CD4-positive, CD25-positive, alpha-beta regulatory T cell (primary cell): Measurements from ENCODE around the gene CNPY1. TPM values are rescaled to one million over a fixed set of nuclear protein-coding genes. Genes with fewer than 3 reads are reported as not detected.
A peak's percentile ranks its signal among the peaks of the same experiment; 100 is the strongest.

ENCODE experiments used
- ATAC-seq, 2 donors: fragments of 150-1000 bp; cut with Tn5 transposase; one replicate each; pipeline ENCODE4 v1.10.0; 2021; ENCODE audit warnings: low read depth in 2 of 2, moderate number of reproducible peaks in 2 of 2, moderate library complexity in 1 of 2
- DNase-seq, 3 donors: peaks; one replicate each; pipeline versions ENCODE4 v3.0.0 to v3.0.0-alpha.2; 2012 to 2022; ENCODE audit warnings: mixed read lengths in 1 of 3
- H3K27ac ChIP-seq: one replicate; pipeline ENCODE4 v1.7.0; 2013; ENCODE audit warnings: mild to moderate bottlenecking, low read length; ENCODE audit not compliant: insufficient read depth, poor library complexity, severe bottlenecking
- H3K27me3 ChIP-seq: one replicate; pipeline ENCODE4 v1.7.0; 2013; ENCODE audit warnings: low read length; ENCODE audit not compliant: control insufficient read depth, insufficient read depth
- H3K36me3 ChIP-seq: one replicate; pipeline ENCODE4 v1.7.0; 2013; ENCODE audit warnings: mild to moderate bottlenecking, low read length, moderate library complexity; ENCODE audit not compliant: control insufficient read depth, insufficient read depth
- H3K4me1 ChIP-seq: 2 replicates; pipeline ENCODE4 v1.7.0; 2013; ENCODE audit warnings: mild to moderate bottlenecking, low read length; ENCODE audit not compliant: insufficient read depth, control insufficient read depth, poor library complexity, severe bottlenecking
- H3K4me3 ChIP-seq: one replicate; pipeline ENCODE4 v1.7.0; 2013; ENCODE audit warnings: low read depth, mild to moderate bottlenecking, low read length, moderate library complexity
- H3K9me3 ChIP-seq, 2 experiments: 1 replicate in 1 of 2; 2 replicates in 1 of 2; pipeline ENCODE4 v1.7.0; 2013; ENCODE audit warnings: low read length in 2 of 2, mild to moderate bottlenecking in 1 of 2, moderate library complexity in 1 of 2; ENCODE audit not compliant: control insufficient read depth in 2 of 2
- H3K27ac Mint-ChIP-seq, 3 donors: one replicate each; pipeline ENCODE4 v1.8.0; 2020 to 2022; ENCODE audit warnings: mild to moderate bottlenecking in 3 of 3, mixed read lengths in 3 of 3, moderate library complexity in 2 of 3
- H3K27me3 Mint-ChIP-seq: one replicate; pipeline ENCODE4 v1.8.0; 2022; ENCODE audit warnings: mild to moderate bottlenecking, mixed read lengths
- H3K36me3 Mint-ChIP-seq: one replicate; pipeline ENCODE4 v1.8.0; 2020; ENCODE audit warnings: mixed read lengths
- H3K4me1 Mint-ChIP-seq, 4 donors: one replicate each; pipeline ENCODE4 v1.8.0; 2020 to 2022; ENCODE audit warnings: mixed read lengths in 4 of 4, mild to moderate bottlenecking in 1 of 4
- H3K4me3 Mint-ChIP-seq, 4 donors: one replicate each; pipeline ENCODE4 v1.8.0; 2020 to 2022; ENCODE audit warnings: mild to moderate bottlenecking in 4 of 4, mixed read lengths in 4 of 4, moderate library complexity in 3 of 4
- H3K9me3 Mint-ChIP-seq, 7 donors: one replicate each; pipeline ENCODE4 v1.8.0; 2020 to 2022; ENCODE audit warnings: mixed read lengths in 7 of 7, mild to moderate bottlenecking in 3 of 7, moderate library complexity in 2 of 7
- polyA plus RNA-seq, 4 donors: library from polyadenylated mRNA; unstranded; fragments of 300-500 nt; fragmentation: Illumina TruSeq; gene quantifications; one replicate each; pipeline ENCODE4 v1.2.3, GENCODE V29; 2021
- total RNA-seq: library from RNA; stranded (reverse); gene quantifications from one replicate; pipeline ENCODE4 v1.2.3, GENCODE V29; 2022

The CNPY1 gene
- total and polyA plus RNA-seq, 5 donors from 2014 or later = not detected

GRCh38 chr7:155464948-155465739 lies 81.2 kb downstream of the CNPY1 start:
- Mint-ChIP-seq H3K4me3 (no peak overlapping the region), H3K36me3 (no peaks in the 10 kb centered on the region), H3K27ac (no peak overlapping the region), H3K9me3 (peaks cover 0 to 4% (median 0%) of the 10 kb centered on the region in 7 donors), H3K4me1 (peaks cover 0 to 19% (median 2%) of the 10 kb centered on the region in 4 donors), H3K27me3 (peaks cover 91% of the 10 kb centered on the region)
- H3K9me3 ChIP-seq = no peaks in the 10 kb centered on the region
- DNase-seq (no peak), ATAC-seq (no peak)
- peaks cover 37% of the 10 kb centered on the region for H3K27me3 ChIP-seq
- peaks cover 24% of the 10 kb centered on the region for H3K4me1 ChIP-seq
- no peak overlapping the region for H3K4me3 ChIP-seq
- no peak overlapping the region for H3K27ac ChIP-seq
- H3K36me3 ChIP-seq = no peaks in the 10 kb centered on the region

- H3K4me1 Mint-ChIP-seq = peaks cover 0 to 25% (median 3%) of the 10 kb centered on the region in 4 donors
- Histone ChIP-seq H3K36me3 (no peaks in the 10 kb centered on the region), H3K9me3 (no peaks in the 10 kb centered on the region), H3K4me1 (peaks cover 24% of the 10 kb centered on the region), H3K27me3 (peaks cover 27% of the 10 kb centered on the region), H3K4me3 (no peak overlapping the region), H3K27ac (no peak overlapping the region)
- DNase-seq = no peak
- no peaks in the 10 kb centered on the region for H3K36me3 Mint-ChIP-seq
- H3K27ac Mint-ChIP-seq = no peak overlapping the region
- H3K4me3 Mint-ChIP-seq = no peak overlapping the region
- H3K9me3 Mint-ChIP-seq = peaks cover 0 to 4% (median 0%) of the 10 kb centered on the region in 7 donors
- ATAC-seq = no peak
- H3K27me3 Mint-ChIP-seq = peaks cover 90% of the 10 kb centered on the region
Measured at GRCh38 chr7:155464183-155464582, 82.2 kb downstream of the CNPY1 start.

GRCh38 chr7:155463114-155463811 lies 83.1 kb downstream of the CNPY1 start:
- Mint-ChIP-seq H3K4me1 (peaks cover 0 to 19% (median 4%) of the 10 kb centered on the region in 4 donors), H3K27ac (no peak overlapping the region), H3K36me3 (no peaks in the 10 kb centered on the region), H3K27me3 (peaks cover 82% of the 10 kb centered on the region), H3K4me3 (no peak overlapping the region), H3K9me3 (peaks cover 0 to 4% (median 0%) of the 10 kb centered on the region in 7 donors)
- Histone ChIP-seq H3K27ac (no peak overlapping the region), H3K27me3 (peaks cover 22% of the 10 kb centered on the region), H3K4me3 (no peak overlapping the region), H3K9me3 (no peaks in the 10 kb centered on the region), H3K4me1 (peaks cover 21% of the 10 kb centered on the region), H3K36me3 (no peaks in the 10 kb centered on the region)
- no peak for DNase-seq
- ATAC-seq = no peak

- Histone ChIP-seq H3K36me3 (no peaks in the 10 kb centered on the region), H3K4me1 (peaks cover 22% of the 10 kb centered on the region), H3K9me3 (no peaks in the 10 kb centered on the region), H3K27me3 (peaks cover 22% of the 10 kb centered on the region), H3K27ac (no peak overlapping the region), H3K4me3 (no peak overlapping the region)
- ATAC-seq (no peak), DNase-seq (no peak)
- no peak overlapping the region for H3K27ac Mint-ChIP-seq
- no peaks in the 10 kb centered on the region for H3K36me3 Mint-ChIP-seq
- peaks cover 77% of the 10 kb centered on the region for H3K27me3 Mint-ChIP-seq
- H3K9me3 Mint-ChIP-seq = peaks cover 0 to 4% (median 0%) of the 10 kb centered on the region in 7 donors
- peaks cover 0 to 15% (median 4%) of the 10 kb centered on the region in 4 donors for H3K4me1 Mint-ChIP-seq
- no peak overlapping the region for H3K4me3 Mint-ChIP-seq
Measured at GRCh38 chr7:155462163-155462735, 84.1 kb downstream of the CNPY1 start.

GRCh38 chr7:155461631-155462030 lies 84.7 kb downstream of the CNPY1 start:
- Histone ChIP-seq H3K27me3 (peaks cover 22% of the 10 kb centered on the region), H3K36me3 (no peaks in the 10 kb centered on the region), H3K9me3 (no peaks in the 10 kb centered on the region), H3K4me1 (peaks cover 25% of the 10 kb centered on the region), H3K4me3 (no peak overlapping the region), H3K27ac (no peak overlapping the region)
- peaks cover 0 to 4% (median 0%) of the 10 kb centered on the region in 7 donors for H3K9me3 Mint-ChIP-seq
- ATAC-seq (no peak), DNase-seq (no peak)
- peaks cover 0 to 19% (median 4%) of the 10 kb centered on the region in 4 donors for H3K4me1 Mint-ChIP-seq
- no peaks in the 10 kb centered on the region for H3K36me3 Mint-ChIP-seq
- H3K27me3 Mint-ChIP-seq = peaks cover 77% of the 10 kb centered on the region
- no peak overlapping the region for H3K4me3 Mint-ChIP-seq
- no peak overlapping the region for H3K27ac Mint-ChIP-seq

- no peaks in the 10 kb centered on the region for H3K36me3 Mint-ChIP-seq
- H3K27me3 Mint-ChIP-seq = peaks cover 78% of the 10 kb centered on the region
- H3K27me3 ChIP-seq = peaks cover 20% of the 10 kb centered on the region
- peak overlapping the region in 1 of 3 donors; percentile 43 for H3K27ac Mint-ChIP-seq
- DNase-seq (no peak), ATAC-seq (no peak)
- no peaks in the 10 kb centered on the region for H3K9me3 ChIP-seq
- H3K36me3 ChIP-seq = no peaks in the 10 kb centered on the region
- H3K4me1 ChIP-seq = peaks cover 22% of the 10 kb centered on the region
- H3K4me3 ChIP-seq = no peak overlapping the region
- H3K4me3 Mint-ChIP-seq = peak overlapping the region in 1 of 4 donors; percentile 78
- no peak overlapping the region for H3K27ac ChIP-seq
- peaks cover 0 to 4% (median 0%) of the 10 kb centered on the region in 7 donors for H3K9me3 Mint-ChIP-seq
- peaks cover 0 to 24% (median 4%) of the 10 kb centered on the region in 4 donors for H3K4me1 Mint-ChIP-seq
Measured at GRCh38 chr7:155460926-155461613, 85.3 kb downstream of the CNPY1 start.

GRCh38 chr7:155459700-155460461 lies 86.5 kb downstream of the CNPY1 start:
- peaks cover 19% of the 10 kb centered on the region for H3K27me3 ChIP-seq
- no peaks in the 10 kb centered on the region for H3K36me3 ChIP-seq
- ATAC-seq (no peak), DNase-seq (no peak)
- Mint-ChIP-seq H3K4me3 (peak overlapping the region in 2 of 4 donors; percentile 4 to 50), H3K27me3 (peaks cover 78% of the 10 kb centered on the region), H3K4me1 (peaks cover 0 to 18% (median 4%) of the 10 kb centered on the region in 4 donors), H3K9me3 (peaks cover 0 to 5% (median 0%) of the 10 kb centered on the region in 7 donors), H3K27ac (no peak overlapping the region), H3K36me3 (no peaks in the 10 kb centered on the region)
- H3K9me3 ChIP-seq = no peaks in the 10 kb centered on the region
- H3K4me3 ChIP-seq = no peak overlapping the region
- H3K4me1 ChIP-seq = peaks cover 16% of the 10 kb centered on the region
- H3K27ac ChIP-seq = no peak overlapping the region
